HG03521 (cell line): ENCODE results near the gene AP5B1.

Source experiments
- ATAC-seq: cut with Tn5 transposase; IDR thresholded peaks from one replicate; pipeline ENCODE4 v1.9.1; 2021; ENCODE audit warnings: mild to moderate bottlenecking, moderate library complexity; ENCODE audit not compliant: unreplicated experiment

AP5B1 gene

DNA sequence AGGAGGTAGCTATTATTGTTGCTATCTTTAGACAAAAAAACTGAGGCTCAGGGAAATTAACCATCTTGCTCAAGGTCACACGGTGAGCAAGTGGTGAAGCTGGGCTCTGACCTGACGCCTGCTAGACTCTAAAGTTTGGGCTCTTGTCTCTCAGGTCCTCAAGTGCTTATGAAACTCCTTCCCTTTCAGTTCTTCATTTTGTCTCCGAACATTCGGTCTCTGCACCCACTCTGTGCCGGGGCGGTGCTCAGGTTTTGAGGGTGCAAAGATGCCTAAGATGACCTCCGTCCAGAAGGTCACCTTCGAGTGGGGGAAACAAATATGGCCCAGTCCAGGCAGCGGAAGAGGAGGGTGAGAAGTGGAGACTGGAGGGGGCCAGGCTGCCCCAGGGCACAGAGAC is 22.1 kb upstream of the AP5B1 start:
- peak; percentile 78 for ATAC-seq

DNA sequence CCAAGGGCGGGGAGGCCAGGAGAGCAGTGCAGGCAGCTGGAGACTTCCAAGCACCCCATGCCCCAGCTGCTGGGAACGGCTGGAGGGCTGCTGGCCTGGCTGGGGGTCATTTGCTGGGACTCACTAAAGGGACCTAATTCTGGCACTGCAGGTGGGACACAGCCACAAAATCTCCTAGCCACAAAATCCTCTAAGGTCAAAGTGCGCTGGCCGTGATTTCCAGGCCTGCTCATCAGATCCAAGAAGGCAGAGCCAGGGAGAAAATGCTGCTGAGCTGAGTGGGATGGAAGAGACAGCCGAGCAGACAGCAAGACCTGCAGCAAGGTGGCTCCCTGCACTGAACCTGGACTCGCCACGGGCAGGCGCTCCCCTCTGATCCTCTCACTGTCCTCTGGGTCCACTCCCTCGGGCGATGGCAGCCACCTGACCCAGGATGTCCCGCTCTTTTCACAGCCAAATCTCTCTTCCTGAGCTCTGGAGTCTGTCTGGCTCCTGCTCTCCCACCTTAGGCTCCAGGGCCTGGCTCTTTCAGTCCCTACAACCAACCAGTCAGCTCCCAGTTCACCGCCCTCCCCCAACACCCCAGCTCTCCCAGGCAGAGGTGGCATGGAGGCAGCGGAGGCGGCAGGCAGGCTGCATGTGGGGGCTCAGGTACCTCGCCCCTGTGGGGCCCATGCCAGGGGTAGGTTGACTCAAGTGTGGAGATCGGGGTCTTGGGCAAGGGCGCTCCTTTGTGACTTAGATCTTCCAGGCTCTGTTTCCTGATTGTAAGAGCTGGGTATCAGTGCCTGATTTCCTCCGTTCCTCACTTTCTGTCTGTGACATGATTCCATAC is 20.6 kb upstream of the AP5B1 start:
- ATAC-seq = no peak

DNA sequence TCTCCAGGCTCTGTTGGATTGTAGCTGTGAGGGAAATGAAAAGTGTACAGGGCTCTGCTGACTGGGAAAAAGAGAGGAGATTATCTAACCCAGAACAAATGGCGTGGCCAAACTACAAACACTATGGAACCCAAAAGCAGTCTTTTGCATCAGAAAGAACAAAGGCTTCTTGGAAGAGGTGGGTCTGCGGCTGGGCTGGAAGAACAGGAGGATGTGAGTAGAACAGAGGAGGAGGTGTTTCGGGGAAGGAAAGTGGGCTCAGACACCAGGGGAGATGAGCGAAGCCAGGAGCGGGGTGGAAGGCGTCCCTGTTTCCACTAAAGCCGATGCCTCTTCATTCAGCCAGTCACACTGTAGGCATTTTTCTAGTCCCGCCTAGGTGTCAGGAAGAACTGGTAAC is 18.1 kb upstream of the AP5B1 start:
- ATAC-seq = no peak

DNA sequence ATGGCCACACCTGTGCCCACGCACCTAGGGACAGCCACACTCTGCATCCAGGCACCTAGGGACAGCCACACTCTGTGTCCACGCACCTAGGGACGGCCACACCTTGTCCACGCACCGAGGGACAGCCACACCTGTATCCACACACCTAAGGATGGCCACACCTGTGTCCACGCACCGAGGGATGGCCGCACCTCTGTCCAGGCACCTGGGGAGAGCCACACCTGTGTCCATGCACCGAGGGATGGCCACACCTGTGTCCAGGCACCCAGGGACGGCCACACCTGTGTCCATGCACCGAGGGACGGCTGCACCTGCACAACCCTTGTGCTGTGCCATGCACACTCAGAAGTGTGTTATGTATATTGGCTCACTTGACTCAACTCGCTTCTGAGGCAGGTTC is 16.9 kb upstream of the AP5B1 start:
- ATAC-seq = no peak

DNA sequence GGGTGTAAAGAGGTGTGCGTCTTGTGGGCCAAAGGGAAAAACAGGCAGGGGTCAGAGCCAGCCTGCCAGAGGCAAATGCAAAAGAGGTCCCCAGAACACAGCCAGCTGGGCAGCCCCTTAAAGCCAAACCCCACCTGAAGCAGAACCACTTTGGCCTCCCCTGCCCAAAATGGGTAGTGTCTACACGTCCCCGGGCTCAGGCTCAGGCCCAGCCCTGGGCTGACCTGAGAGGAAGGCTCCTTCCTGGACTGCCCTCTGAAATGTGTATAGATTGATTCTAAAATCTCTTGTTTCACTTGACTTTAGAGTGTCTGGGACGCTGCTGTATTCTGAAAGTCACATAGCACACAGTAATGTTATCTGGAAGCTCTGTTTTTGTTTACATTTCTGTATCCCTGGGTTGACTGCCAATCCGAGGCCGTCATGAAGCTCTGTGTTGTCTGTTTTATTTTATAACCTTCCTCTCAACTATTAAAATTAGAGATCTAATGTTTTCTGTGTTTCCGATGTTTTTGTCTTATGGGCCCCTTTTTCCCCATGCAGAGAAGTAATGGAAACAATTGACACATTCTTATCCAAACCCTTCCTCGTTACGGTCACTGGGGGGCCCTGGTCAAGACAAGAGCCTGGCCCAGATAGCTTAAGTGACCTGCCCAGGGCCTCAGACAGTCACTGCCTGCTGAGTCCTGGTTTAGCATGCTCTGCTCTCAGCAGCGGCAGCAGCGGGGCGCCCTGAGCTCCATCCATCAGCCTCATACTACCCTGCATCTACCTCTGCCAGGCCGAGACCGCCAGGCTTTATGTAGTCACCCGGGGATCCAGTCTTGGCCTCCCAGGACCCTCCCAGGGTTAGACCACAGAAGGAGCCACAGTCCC is 16.2 kb upstream of the AP5B1 start:
- no peak for ATAC-seq

DNA sequence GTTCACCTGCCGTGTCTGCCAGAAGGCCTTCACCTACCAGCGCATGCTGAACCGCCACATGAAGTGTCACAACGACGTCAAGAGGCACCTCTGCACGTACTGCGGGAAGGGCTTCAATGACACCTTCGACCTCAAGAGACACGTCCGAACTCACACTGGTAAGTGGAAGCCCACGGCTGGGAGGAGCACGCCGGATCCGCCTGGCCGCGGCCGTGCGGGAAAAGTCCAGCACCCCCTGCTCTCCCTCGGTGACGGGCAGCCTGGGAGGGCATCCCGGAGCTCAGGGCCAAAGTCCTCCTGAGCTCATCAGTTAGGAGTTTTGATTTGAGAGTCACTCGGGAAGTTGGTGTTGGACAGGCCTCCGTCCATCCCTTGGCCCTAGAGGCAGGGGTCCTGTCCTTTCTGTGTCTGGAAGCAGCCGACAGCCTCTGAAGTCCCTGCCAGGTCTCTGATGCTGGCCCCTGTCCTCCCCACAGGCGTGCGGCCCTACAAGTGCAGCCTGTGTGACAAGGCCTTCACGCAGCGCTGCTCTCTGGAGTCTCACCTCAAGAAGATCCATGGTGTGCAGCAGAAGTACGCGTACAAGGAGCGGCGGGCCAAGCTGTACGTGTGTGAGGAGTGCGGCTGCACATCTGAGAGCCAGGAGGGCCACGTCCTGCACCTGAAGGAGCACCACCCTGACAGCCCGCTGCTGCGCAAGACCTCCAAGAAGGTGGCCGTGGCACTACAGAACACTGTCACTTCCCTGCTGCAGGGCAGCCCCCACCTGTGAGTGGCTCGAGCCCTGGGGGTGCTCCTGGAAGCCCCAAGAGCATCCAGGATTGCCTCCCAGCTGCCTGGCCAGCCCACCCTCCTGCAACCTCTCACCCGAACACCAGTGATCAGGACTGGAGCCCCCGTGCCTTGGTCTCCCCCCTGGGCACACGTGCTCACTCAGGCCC is 14.1 kb upstream of the AP5B1 start:
- no peak for ATAC-seq

DNA sequence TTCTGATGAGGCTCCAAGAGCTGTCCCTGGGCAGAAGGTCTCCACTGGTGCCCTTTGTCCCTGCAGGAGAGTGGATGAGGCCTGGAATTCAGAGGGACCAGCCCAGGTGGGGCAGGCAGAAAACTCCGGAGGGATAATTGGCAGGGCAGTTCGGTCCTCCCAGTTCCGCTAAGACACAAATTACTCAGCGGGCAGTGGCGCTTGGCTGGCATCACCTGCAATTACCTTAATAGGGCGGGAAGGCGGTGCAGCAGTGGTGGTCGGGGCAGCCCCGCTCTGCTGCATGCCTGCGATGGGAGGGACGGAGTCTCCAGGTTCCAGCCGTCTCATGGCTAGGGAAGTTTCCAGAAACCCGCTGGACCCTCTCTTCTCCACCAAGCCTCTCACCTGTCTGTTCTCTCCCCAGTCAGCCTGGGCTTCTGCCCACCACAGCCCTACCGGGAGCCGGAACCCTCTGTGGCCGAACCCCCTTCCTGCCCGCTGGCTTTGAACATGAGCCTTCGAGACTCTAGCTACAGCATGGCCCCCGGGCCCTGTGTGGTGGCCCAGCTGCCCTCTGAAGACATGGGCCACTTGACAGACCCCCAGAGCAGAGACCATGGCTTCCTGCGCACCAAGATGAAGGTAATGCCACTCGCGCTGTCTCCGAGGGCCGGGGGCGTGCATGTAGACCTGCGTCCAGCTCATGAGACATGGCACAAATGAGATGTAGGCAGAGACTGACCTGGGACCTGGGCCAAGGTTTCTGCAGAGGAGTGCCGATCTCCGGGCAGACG is 13.0 kb upstream of the AP5B1 start:
- ATAC-seq = no peak

DNA sequence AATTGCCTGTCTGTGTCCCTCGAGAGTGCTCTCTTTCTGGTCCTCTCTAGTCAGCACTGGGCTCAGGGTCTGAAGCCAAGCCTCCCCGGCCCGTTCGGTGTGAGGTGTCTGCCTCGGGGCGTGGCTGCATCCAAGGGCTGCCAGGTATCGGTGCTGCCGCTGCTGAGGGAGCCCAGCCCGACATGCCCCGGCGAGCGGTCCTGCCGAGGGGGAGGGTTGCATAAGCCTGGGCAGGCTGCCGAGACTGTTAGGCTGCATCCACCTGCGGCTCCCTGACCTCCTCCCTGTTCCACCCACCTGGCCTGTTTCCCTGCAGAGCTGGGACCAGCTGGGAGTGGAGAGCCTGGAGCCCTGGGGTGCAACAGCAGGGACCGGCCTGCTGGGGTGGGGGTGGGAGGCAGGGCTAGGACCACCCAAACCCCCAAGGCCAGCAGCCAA is 12.4 kb upstream of the AP5B1 start:
- no peak for ATAC-seq

DNA sequence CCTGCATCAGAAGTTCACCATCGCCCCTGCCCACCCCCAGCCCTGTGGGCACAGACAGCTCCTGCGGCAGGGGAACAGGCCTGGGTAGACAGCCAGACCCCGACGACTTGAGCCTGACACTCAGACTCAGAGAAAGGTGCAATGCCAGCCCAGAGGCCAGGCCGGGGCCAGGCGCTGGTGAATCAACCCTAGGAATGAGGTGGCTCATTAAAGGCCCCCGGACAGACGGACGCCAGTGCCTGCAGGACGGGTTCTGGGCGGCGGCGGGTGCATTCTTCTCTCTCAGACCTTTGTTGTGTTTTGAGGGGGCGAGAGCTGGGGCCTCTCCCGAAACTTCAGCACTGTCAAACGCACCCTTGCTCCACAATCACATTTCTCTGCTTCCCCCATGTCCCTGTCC is 11.7 kb upstream of the AP5B1 start:
- no peak for ATAC-seq

DNA sequence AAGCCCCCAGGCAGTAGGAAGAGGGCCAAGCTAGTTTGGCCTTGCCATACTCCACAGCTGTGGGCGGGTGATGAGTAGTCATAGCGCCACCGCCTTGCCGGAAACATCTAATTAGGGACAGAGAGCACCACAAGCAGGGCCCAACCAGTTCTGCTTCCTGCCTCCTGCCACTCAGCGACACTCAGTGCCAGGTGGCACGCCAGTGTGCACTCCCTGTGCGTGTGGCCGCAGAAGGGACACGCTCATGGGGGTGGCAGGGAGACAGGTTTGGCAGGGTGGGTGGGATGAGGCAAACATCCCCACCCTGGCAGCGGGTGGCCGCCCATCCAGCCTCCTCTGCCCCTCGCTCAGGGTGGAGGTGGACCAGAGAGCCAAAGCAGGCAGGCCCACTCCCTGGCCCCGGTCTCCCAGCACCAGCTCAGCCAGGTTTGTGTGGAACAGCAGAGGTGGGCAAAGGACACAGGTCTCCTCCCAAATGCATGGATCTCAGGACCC is 11.0 kb upstream of the AP5B1 start:
- peak; percentile 72 for ATAC-seq

DNA sequence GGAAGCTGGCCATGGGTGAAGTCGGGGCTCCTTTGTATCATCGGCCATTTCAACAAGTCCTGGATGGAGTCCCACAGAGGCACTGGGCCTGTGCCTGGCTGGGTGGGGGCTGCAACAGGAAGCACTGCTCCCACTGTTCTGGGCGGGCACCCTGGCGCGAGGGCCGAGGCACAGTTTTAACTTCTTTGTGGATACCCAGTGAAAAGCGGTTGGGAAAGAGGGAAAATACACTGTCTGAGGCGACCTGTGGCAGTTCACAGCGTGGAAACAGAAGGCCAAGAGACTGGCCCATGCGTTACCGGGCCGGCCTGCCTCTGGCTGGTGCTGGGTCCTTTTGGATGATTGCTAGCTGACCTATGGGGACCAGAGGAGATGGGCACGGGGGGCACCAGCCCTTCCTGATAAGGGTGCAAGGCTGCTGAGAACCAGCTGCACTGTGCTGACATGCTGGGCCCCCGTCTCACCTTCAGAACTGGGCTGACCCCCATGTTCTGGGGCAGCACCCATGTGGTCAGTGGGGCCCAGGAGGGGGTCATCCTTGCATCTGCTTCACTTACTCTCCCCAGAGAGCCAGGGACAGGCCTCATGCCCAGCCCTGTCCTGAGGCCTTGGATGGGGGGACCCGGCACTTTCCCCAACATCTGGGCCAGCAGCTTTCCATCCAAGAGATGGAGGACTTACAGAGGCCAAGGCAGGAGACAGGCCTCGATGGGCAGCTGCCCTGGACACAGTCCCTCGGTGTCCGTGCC is 10.3 kb upstream of the AP5B1 start:
- ATAC-seq = no peak

DNA sequence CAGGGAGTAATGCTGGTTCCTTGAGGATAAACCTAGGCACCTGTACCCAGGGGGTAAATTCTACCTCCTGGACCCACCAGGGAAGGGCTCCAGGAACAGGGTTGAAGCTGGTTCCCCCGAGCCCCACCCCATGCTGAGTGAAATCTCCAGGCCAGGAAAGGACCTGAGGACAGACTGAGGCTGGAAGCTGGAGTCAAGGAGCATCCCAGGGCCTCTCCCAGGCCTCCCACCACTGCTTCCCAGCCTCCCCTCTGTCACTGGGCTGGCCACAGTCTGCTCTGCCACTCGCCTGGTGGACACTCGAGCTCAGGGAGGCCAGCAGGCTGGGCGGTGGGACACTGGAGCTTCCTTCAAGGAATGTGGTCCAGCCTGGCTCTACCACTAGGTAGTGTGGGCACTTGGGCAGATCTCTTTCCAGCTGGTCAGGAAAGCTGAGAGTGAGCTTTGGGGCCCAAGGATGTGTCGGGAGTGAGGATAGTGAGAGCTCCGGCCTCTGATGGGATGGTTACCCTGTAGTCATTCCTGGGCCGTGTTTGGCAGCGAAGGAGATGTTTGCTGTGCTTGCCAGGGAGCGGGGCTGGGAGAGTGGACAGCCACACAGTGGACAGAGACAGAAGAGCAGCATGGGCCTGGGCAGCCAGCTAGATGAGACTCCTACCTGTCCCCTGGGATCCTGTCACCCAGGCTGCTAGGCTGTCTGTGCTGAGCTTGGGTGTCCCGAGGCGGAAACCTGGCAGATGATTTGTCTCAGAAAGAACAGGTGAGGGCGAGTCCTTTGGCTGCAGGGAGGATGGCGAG is 9.5 kb upstream of the AP5B1 start:
- no peak for ATAC-seq

DNA sequence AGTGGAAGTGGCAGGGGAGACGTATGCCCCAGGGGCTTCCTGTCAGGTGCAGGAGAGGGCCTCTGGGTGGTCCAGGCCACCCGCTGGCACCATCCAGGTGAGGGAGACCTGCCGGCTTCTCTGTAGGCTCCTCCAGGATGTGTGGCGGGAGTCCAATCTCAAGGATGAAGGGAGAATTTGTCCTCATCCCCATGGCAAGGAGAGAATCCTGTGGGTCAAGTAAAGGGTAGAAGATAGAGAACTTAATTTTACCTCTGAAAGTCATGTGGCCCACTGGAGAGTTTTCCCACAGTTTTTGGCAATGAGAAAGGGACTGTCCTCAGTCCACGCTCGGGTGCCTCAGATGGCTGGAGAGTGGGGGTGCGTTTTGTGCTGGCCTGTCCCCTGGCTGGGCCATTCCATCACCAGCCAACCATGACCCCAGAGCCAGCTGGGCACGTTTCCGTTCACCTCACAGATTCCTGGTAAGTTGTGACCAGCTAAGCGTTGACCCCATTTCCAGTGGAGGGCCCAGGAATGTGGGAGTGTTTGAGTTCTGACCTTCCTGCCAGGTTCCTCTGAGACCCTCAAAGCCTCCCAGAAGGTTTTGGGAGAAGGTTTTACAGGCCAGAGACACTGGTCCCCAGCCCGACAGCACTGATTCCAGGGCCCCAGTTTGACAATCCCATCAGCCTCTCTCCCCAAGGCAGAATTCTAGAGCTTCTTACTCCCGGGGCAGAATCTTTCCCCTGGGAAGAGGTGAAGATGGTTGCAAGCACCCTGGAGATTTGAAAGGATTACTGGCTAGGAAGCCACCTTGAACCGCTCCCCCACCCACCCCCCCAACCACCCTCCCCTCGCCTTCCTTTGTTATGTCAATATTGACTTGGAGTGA is 8.7 kb upstream of the AP5B1 start:
- ATAC-seq = no peak

DNA sequence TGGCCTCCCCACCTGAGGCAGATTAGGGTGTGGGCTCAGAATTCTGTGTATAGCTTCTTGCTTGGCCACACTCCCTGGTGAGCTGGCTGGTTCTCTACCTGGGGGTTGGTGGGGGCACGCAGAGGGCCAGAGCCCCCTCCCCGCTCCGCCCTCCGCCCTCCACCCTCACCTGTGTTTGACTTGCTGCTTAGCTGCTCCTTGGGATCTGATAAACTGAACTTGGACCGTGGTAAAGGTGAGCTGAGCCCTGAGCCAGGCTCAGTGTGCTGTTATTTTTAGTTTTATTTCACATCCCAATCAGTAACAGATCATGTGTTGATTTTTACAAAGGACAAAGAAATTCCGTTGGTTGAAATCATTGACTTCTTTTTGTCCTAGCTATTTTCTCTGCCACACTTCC is 8.0 kb upstream of the AP5B1 start:
- no peak for ATAC-seq

DNA sequence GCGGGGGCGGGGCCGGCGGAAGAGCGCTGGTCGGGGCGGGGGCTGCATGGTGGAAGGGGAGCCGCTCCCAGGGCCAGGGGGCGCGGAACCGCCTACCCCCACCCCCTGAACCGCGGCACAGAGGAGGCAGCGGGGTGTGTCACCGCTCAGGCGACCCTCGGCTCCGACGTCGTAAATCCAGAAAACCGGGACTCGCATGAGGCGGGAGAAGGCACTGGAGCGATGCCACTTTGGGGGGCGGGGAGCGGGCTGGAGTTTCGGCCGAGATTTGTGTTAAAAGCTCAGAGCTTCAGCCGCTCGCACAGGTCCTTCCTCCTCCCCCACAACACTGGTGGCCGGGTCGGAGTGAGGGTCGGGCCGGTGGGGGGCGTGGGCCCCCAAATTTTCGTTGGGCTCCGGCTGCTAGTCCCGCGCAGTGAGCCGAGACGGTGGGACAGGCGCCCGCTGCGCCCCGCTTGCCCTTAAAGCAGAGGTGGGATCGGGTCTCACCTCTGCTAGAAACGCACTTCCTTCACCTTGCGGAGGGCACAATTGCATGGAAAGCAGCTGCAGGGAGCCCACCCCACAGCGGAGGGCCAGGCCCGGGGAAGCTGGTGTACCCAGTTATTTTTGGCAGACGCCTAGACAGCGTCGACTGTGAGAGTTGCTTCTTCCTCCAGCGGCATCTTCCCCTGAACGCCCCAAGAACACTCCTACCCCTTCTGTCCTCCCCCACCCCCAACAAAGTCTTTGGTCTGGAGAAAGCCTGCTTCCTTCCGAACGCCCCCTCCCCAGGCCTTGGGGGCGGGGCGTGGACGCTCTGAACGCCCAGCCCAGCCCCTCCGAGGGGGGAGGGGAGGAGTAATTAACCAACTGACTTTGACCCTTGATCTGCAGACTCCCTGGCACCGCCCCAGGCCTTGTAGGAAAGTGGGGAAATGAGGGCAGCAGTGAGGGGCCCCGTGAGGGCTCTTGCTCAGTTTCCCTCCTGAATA is 7.2 kb upstream of the AP5B1 start:
- ATAC-seq = no peak
